Measurements from ENCODE around the gene ELFN1.

- TF ChIP-seq POLR2A (IDR thresholded peaks at IDR 0.05; ENCODE audit: low read length) = no peak
- TF ChIP-seq GATA1 (IDR thresholded peaks at IDR 0.05; ENCODE audit: low read depth, low read length) = no peak
These were observed 44.8 kb upstream of the ELFN1 start for GRCh38 chr7:1624999-1625927.
